ENCODE results near the gene CALHM4.

Gene CALHM4

GRCh38 chr6:116575227-116575626 lies 21.7 kb downstream of the CALHM4 start:
- H3K27ac ChIP-seq = no peak overlapping the region
- no peak for TF ChIP-seq CTCF (conservative IDR thresholded peaks at IDR 0.05)

GRCh38 chr6:116577486-116577885 lies 23.9 kb downstream of the CALHM4 start:
- TF ChIP-seq ZFX (IDR thresholded peaks at IDR 0.05) = no peak
- TF ChIP-seq CTCF (conservative IDR thresholded peaks at IDR 0.05) = no peak
- no peak overlapping the region for H3K27ac ChIP-seq

GRCh38 chr6:116578335-116578734 lies 24.8 kb downstream of the CALHM4 start:
- TF ChIP-seq ZFX (IDR thresholded peaks at IDR 0.05) = no peak
- no peak for TF ChIP-seq CTCF (conservative IDR thresholded peaks at IDR 0.05)

DNA sequence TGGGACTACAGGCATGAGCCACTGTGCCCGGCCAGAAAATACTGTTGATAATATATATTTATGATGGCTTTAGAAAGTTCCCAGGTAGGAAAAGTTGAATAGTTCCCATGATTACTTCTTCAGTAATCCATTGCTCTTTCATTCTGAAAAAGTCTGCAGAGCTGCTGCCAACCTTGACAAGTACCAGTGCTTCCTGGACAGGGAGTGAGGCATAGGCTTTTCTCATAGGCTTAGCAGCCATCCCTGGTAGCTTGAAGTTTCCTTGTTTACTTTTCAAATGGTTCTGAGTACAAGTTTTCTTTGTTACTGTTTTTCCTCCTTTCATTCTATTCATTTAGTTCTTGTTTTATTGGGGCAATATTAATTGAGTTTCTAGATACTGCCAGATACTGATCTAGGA lies 25.6 kb downstream of the CALHM4 start:
- TF ChIP-seq CTCF (conservative IDR thresholded peaks at IDR 0.05) (no peak), ZFX (IDR thresholded peaks at IDR 0.05) (no peak)
- H3K27ac ChIP-seq = no peak overlapping the region

More at GRCh38 chr6:116578335-116578734, 24.8 kb downstream of the CALHM4 start:
- H3K27ac ChIP-seq = no peak overlapping the region

GRCh38 chr6:116580198-116580597 lies 26.6 kb downstream of the CALHM4 start:
- no peak overlapping the region for H3K27ac ChIP-seq
- TF ChIP-seq ZFX (IDR thresholded peaks at IDR 0.05) (no peak), CTCF (conservative IDR thresholded peaks at IDR 0.05) (no peak)

DNA sequence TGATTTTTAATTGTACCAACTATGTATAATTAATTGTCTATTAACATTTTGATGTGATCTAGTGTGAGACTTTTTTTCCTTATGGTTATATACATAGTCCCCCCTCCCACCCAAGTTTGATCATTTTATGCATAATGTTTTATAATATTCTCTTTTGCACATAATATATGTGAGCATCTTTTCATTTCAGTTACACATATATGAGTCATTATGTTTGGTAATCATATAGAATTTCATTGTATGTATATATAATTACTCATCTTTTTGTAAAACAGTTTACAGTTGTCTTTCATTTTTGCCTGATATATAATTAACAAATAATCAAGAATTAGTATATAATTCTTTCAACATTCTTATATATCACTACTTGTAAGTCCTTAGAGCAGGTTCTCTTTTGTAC lies 32.7 kb downstream of the CALHM4 start:
- TF ChIP-seq ZFX (IDR thresholded peaks at IDR 0.05) (no peak), CTCF (conservative IDR thresholded peaks at IDR 0.05) (no peak)
- no peak overlapping the region for H3K27ac ChIP-seq

DNA sequence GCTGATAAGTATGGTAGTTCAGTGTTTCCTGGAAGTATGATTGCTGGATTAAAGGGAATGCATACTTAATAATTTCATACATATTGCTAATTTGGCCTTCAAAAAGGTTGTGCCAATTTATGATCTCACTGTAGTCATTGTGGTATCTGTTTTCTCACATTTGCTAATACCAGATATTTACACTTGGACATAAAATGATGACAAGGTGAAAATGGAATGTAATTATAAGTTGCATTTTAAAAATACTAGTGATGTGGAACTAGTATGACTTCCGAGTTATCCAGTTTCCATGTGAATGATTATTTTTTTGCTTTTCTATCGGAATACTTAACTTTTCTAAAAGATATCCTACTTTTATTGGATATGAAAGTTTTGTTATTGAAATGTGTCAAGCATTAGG lies 33.2 kb downstream of the CALHM4 start:
- TF ChIP-seq ZFX (IDR thresholded peaks at IDR 0.05) = no peak
- no peak for TF ChIP-seq CTCF (conservative IDR thresholded peaks at IDR 0.05)
- H3K27ac ChIP-seq = no peak overlapping the region
